Measurements from ENCODE around the gene ANKRD7.
"Not testable (repeated sequence)": the region's sequence is repeated elsewhere in the genome, so short reads cannot be mapped to it uniquely, and the experiment has no call there.

The ANKRD7 gene

GRCh38 chr7:118233799-118234198 is 9.3 kb downstream of the ANKRD7 start:
- no peak for DNase-seq (ENCODE audit: low spot score)

DNA sequence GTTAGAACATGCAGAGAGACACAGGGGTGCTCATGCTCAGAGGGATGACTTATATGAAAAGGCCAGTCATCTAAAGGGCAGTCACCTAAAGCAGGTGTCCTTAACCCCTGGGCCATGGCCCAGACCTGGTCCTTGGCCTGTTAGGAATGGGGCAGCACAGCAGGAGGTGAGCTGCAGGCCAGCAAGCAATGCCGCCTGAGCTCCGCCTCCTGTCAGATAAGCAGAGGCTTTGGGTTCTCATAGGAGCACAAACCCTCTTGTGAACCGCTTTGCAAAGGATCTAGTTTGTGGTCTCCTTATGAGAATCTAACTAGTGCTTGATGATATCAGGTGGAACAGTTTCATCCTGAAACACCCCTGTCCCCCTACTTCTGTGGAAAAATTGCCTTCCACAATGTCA is 14.5 kb downstream of the ANKRD7 start:
- DNase-seq (ENCODE audit: low spot score), result peak; percentile 10

- DNase-seq (ENCODE audit: low spot score), result not testable (repeated sequence)
Measured at GRCh38 chr7:118240320-118240719, 15.8 kb downstream of the ANKRD7 start.

DNA sequence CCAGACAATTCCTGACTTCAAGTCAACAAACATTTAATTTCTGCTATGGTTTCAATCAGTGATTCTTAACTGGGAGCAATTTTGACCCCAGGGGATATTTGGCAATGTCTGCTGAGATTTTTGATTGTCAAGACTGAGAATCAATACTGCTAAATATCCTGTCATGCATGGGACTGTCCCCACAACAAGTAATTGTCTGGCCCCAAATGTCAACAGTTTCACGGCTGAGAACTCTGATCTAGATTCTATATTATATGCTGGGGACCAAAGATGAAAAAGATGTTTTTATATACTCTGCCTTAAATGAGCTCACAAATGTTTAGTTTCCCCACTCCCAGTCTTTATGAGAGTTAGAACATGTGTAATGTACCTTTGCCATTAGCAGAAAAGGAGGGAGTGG is 19.2 kb downstream of the ANKRD7 start:
- no peak for DNase-seq (ENCODE audit: low spot score)

DNA sequence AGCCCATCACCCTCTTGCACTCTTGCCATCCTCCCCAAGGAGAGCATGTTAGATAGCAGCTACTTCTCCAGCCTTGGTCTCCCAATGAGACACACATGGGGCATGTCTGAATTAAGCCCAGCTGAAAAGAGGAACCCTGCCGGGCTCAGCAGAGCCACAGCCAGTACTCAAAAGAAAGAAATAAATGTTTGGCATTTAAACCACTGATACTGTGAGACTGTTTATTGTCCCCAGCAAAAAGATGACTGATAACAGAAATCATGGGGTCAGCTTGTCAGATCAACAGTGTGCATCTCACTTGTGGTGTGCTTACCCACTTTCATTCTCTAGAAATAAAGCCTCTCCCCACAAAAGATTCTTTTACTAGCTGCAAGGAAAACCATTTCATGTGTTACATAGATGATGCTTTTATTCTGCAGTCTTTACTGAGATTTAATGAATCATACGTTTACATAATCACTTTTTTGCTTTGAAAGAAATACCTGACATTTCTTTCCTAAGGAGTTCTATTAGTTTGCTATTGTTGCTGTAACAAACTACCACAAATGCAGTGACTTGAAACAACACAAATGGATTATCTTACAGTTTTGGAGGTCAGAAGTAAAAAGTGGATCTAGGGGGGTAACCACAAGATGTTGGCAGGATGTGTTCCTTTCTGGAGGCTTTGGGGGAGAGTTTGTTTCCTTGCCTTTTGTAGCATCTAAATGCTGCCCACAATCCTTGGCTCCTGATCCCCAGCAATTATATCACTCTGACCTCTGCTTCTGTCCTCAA is 20.9 kb downstream of the ANKRD7 start:
- DNase-seq (ENCODE audit: low spot score), result no peak

- DNase-seq (ENCODE audit: low spot score), result no peak
Measured at GRCh38 chr7:118250860-118251494, 26.5 kb downstream of the ANKRD7 start.

DNA sequence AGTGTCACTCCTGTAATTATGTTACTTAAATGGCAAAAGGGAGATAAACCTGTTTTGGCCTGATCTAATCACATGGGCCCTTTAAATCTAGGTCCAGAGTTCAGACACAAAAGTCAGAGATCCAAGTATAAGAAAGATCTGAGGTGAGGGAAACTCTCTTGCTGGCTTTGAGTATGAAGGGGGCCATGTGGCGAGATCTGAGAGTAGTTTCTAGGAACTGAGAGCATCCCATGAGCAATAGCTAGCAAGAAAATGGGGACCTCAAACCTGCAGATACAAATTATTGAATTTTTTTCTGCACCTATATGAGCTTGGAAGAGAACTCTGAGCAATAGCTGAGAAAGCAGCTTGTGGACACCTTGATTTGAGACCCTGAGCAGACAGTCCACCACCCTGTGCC is 27.6 kb downstream of the ANKRD7 start:
- DNase-seq (ENCODE audit: low spot score), result no peak

GRCh38 chr7:118259115-118259514 is 34.6 kb downstream of the ANKRD7 start:
- no peak for DNase-seq (ENCODE audit: low spot score)

GRCh38 chr7:118264836-118265235 is 40.3 kb downstream of the ANKRD7 start:
- no peak for DNase-seq (ENCODE audit: low spot score)

GRCh38 chr7:118280319-118281012 is 56.0 kb downstream of the ANKRD7 start:
- no peak for DNase-seq (ENCODE audit: low spot score)

DNA sequence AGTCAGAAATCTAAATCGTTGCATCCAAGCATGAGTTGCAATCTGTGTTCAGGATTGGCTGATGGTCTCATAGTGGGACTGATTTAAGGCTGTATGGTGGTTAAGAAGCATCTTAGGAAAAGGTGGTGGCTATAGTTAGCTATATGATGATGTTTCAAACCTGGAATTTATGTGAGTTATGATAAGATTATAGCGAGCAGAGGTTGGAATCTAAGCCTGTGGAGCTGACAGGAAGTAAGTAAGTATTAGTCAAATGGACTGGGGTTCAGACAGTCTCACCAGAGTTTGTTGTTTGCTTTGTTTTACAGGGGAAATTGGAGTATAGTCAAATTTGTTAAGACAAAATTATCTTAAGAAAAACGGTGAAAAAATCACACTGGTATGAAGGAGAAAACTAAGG is 56.7 kb downstream of the ANKRD7 start:
- DNase-seq (ENCODE audit: low spot score), result no peak

DNA sequence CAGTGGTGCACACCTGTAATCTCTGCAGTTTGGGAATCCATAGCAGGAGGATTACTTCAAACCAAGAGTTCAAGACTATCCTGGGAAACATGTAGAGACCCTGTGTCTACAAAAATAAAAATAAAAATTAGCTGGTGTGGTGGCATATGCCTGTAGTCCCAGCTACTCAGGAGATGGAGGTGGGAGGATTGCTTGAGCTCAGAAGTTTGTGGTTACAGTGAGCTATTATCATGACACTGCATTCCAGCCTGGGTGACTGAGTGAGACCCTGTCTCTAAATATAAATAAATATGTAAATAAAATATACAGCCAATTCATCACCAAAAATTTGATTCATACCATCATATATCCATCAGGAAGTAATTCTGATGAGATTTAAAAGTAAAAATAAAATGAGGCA is 60.9 kb downstream of the ANKRD7 start:
- no peak for DNase-seq (ENCODE audit: low spot score)

DNA sequence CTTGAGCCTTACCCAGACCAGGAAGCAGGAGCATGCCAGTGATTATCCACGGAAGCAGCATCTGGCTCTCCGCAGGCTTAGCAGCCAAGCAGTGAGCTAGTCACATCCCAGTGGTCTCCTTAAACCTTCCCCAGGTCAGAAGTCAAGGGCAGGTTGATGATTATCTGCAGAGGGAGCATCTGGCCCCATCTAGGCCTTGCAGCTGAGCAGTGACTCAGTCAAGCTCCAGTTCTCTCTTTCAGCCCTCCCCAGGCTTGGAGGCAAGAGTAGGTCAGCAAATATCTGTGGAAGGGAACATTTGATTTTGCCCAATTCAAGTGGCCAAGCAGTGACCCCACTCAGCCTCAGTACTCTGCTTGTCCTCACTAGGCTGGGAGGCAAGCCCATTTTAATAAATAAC is 61.6 kb downstream of the ANKRD7 start:
- no peak for DNase-seq (ENCODE audit: low spot score)

GRCh38 chr7:118288098-118288497 is 63.6 kb downstream of the ANKRD7 start:
- DNase-seq (ENCODE audit: low spot score), result no peak

DNA sequence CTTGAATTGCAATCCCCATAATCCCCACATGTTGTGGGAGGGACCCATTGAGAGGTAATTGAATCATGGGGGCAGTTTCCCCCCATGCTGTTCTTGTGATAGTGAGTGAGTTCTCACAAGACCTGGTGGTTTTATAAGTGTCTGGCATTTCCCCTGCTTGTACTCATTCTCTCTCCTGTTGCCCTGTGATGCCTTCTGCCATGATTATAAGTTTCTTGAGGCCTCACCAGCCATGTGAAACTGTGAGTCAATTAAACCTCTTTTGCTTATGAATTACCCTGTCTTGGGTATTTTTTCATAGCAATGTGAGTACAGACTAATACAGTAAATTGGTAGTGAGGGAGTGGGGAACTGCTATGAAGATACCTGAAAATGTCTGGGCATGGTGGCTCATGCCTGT is 65.0 kb downstream of the ANKRD7 start:
- DNase-seq (ENCODE audit: low spot score), result no peak

Data from iPS-NIHi11 (cell line).